GM19240 (cell line): ENCODE data around the gene U2AF1L4.
A peak's percentile ranks its signal among the peaks of the same experiment; 100 is the strongest.

ENCODE experiments used
- DNase-seq: peaks from one replicate; pipeline ENCODE4 v3.0.0; 2011; ENCODE audit warnings: low spot score; ENCODE audit not compliant: insufficient read length

The U2AF1L4 gene, protein sequence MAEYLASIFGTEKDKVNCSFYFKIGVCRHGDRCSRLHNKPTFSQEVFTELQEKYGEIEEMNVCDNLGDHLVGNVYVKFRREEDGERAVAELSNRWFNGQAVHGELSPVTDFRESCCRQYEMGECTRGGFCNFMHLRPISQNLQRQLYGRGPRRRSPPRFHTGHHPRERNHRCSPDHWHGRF

GRCh38 chr19:35745328-35746086 lies at the start of gene U2AF1L4, which contains the start of gene PSENEN:
TSS of gene U2AF1L4 (minus strand) at chr19:35745418. CDS start at chr19:35745391, 27 bp downstream.
TSS of gene PSENEN (plus strand) at chr19:35745651. CDS start at chr19:35745931, 280 bp downstream.
- peak; percentile 75 for DNase-seq

DNA sequence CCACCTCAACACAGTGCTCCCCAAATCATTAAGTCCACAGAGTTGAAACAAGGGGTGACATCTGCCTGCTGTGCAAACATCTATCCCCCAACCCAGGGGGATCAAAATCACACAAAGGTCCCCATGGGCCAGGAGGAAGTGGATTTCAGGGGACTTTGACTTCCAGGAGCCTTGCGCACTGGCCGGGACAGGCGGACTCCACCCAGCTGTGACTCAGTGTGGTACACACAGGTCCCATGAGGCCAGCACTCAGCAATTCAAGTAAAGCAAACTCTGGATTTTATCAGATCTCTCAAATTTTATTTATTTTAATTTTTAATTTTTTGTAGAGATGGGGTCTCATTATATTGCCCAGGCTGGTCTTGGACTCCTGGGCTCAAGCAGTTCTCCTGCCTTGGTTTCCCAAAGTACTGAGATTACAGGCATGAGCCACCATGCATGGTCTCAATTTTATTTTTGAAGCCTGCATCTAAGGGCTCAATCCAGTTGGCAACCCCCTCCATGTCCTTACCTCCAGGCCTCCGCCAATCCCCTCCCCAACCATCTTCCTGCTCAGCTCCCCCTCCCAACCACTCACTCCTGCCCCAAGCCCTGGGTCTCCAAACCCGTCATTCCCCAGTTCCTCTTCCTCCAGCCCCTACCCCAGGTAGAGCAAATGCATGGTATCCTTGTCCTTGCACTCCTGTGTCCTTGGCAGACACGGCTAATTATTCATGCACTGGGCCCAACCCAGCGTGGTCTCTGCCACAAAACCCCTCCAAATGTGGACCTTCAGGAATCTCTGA lies 48.4 kb upstream of the U2AF1L4 start:
- no peak for DNase-seq

DNA sequence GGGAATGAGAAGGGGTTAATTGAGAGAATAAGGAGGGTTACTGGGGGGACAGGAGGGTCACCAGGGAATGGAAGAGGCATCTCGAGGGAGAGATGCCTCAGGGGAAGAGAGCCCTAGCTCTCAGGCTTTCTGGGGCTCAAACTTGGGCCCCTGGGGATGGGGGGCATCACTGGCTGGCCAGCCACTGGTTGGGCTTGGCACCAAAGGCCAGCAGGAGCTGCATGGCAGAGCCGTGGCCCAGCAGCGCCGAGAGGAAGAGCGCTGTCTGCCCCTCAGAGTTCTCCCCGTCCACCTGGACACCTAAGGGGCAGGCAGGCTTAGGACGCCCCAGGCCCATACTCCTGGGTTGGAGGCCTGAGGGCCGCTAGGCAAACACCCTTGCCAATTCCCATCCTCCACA lies 47.7 kb upstream of the U2AF1L4 start:
- DNase-seq: no peak

- DNase-seq: no peak
These were observed 47.1 kb upstream of the U2AF1L4 start for GRCh38 chr19:35792312-35792711.

- DNase-seq: no peak
These were observed 46.6 kb upstream of the U2AF1L4 start for GRCh38 chr19:35791814-35792279.

DNA sequence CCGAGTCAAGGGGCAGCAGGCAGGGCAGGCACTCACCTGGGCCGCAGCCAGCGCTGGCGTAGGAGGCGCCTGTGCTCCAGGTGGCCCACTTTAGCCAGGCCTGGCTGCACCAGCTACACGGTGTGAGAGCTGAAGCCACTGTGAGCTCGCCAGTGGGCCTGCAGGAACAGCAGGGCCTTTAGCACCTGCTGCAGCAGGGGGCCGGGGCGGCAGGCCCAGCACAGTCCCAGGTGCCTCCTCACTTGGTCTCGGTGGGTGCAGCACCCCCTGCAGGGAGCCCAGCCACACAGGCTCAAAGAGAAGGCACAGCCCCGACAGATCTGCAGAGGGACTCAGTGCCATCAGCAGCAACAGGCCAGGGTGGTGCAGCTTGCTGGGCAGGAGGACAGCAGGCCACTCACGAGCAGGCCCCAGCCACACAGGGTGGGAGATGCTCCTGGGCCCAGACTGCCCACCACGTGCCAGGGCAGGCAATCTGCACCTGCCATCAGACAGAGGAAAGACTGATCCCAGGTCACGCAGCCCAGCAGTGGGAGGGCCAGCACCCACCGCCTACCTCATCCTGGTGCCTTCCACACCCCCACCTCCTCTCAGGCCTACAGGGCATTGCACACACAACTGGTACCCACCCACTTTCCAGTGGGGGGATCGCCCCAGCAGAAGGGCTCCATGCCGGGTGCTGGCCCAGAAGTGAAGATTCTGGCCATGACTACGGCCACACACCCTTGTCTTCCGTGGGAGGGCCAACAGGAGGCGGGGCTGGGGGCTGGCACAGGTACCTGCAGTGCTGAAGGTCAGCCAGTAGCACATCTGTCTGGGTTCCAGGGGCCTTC lies 46.0 kb upstream of the U2AF1L4 start:
- DNase-seq: no peak

DNA sequence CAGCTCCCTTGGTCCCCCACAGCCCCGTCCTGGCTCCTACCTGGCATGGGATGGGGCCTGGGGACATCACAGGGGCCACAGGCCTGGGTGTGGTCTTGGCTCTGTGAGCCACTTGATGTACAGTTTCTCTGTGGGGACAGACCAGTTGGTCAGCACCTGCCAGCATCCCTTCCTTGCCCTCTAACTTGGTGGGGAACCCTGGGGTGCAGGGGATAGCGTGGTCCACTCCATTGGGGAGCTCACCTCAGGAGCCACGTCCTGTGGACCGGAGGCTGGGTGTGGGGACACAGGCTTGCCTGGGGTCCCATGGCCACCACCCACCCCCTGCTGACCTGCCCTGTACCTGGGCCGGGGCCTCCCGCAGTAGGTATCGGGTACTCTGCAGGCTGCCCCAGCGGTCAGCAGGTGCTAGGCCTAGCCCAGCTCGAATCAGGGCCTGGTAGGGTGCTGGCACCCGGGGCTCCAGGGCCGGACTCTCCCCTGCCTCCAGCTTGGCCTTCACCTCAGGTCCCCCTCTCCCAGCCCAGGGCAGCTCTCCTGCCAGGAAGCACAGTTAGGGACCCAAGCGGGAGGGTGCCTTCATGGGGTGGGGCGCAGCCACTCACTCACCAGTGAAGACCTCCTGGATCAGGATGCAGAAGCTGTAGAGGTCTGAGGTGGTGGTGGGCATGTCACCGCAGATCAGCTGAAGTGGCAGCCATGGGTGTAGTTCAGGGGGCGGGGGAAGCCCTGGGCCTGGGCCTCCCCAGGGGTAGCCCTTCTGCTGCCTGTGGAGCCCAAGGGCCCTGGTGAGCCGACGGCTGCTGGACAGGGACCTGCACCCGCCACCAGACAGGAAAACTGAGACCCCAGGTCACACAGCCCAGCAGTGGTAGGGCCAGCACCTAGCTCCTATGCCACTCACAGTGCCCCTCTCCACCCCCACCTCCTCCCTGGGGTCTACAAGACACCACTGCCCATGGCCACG lies 45.0 kb upstream of the U2AF1L4 start:
- no peak for DNase-seq

DNA sequence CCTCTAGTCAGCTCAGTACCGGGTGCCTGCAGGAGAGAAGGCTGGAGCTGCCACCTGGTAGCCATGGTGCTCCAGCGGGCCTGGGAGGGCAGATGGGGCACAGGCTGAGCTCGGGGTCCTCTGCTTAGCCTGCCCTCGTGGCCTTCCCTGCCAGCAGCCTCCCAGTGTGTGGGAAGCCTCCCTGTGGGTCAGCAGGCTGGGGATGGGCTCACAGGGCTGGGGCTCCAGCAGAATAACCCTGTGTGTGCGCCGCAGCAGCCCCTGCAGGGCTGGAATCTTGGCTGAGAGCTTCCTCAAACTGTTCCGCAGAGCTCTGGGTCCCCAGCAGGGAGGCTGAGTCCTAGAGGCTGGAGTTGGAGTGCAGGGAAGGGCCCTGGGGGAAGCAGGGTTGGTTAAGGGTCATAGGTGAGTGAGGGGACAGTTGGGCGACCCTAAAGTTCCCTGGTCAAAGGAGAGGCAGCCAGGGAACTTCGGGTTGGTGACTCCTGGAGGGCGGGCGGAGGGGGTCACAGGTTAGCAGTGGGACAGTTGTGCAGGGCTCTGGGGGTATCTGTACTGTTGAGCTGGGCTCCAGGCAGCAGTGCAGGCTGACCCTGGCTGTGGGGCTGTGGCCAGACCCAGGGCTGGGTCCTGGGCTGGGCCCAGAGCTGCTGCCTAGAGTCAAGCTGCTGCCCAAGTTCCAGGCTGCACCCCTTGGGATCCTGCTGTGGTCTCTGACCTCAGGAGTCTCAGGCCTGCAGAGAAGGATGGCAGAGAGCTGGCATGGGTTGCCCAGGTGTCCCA lies 44.2 kb upstream of the U2AF1L4 start:
- DNase-seq: no peak

DNA sequence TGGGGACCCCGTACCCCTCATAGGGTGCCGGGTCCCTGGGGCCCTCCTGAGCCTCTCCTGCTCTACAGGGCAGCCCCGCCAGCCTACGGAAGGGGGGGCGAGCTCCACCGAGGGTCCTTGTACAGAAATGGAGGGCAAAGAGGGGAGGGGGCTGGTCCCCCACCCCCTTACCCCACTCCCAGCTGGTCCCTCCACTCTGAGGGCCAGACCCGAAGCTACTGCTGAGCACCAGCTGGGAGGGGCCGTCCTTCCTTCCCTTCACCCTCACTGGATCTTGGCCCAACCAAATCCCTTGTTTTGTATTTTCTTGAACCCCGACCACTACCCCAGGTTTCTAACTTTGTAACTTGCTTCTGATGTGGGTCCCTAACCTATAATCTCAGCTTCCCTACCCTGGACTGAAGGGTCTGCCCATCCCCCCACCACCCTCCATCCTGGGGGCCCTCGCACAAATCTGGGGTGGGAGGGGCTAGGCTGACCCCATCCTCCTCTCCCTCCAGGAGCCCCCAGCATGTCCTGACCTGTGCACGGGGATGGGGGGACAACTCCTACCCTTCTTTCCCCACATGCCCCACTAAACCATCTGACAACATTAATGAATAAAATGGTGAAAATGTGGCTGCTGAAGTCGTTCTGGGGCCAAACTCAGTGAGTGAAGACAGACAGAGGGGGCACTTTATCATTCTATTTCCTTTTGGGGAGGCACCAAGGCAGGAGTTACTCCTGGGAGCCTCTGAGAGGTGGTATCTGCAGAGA lies 43.2 kb upstream of the U2AF1L4 start:
- no peak for DNase-seq

GRCh38 chr19:35787227-35787799 lies 42.1 kb upstream of the U2AF1L4 start:
- no peak for DNase-seq

- DNase-seq: no peak
These were observed 41.3 kb upstream of the U2AF1L4 start for GRCh38 chr19:35786299-35787160.

- no peak for DNase-seq
These were observed 40.1 kb upstream of the U2AF1L4 start for GRCh38 chr19:35785339-35785627.

DNA sequence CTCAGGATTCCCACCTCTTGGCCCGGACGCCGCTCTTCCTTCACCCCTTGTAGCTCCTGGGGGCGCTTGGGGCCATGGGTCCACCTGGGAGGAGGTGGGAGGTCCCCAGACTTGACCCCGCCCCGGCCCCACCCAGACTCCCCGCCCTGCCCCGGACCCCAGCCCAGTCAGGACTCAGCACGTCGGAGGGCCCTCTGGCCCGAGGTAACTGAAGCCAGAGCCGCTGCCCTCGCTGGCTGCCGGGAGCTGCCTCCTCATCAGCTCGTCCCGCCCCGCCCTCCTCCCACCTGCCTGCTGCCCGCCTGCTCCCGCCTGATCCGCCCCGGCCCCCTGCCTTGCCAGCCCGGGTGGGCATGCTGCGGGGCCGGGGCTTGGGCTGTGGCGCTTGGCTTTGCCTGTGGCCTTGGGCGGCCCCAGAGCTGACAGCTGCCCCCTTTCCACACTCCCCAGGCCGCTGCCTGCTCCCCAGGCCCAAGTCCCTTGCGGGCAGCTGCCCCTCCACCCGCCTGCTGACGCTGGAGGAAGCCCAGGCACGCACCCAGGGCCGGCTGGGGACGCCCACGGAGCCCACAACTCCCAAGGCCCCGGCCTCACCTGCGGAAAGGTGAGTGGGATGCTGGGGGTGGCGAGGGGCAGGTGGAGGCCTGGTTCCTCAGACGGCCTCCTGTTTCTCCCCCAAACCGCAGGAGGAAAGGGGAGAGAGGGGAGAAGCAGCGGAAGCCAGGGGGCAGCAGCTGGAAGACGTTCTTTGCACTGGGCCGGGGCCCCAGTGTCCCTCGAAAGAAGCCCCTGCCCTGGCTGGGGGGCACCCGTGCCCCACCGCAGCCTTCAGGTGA lies 39.5 kb upstream of the U2AF1L4 start:
- no peak for DNase-seq

DNA sequence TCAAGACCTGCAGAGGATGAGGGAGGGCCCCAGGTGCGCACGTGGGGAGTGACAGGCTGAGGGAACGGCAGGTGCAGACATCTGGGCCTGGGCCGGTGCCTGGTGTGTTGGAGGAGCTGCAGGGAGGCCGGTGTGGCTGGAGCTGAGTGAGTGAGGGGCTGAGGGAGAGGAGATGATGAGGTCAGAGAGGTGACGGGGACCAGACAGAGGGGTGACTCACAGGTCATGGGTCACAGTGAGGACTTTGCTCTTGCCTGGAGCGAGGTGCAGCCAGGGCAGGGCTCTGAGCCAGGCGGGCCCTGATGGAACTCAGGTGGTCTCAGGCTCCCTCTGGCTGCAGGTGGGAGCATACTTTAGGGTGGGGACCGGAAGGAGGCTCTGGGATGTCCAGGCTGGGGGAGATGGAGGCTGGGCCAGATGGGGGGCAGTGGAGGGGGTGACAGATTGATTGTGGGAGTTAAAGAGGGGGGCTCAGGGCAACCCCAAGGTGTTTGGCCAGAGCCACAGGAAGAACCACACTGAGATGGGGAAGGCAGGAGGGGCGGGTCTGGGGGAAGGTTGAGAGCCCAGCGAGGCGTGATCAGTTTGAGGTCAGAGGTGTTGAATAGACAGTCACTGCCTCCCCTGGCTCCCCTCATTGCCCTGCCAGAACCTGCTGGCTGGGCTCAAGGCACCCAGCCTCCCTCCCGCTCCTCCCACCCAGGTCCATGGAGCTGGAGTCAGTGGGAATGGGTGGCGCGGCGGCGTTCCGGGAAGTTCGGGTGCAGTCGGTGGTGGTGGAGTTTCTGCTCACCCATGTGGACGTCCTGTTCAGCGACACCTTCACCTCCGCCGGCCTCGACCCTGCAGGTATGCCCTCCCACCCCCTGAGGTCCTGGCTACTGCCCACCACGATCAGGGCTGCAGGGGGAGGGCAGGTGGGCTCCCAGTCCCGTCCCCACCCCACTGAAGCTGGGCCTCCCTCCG lies 38.5 kb upstream of the U2AF1L4 start:
- no peak for DNase-seq

- DNase-seq: no peak
These were observed 37.4 kb upstream of the U2AF1L4 start for GRCh38 chr19:35782589-35782988.
